Trophoblast cell (in vitro differentiated cells and primary cell): ENCODE results near the gene CDC27.
"Not testable (repeated sequence)": the region's sequence is repeated elsewhere in the genome, so short reads cannot be mapped to it uniquely, and the experiment has no call there.

Experiments used
- DNase-seq, 2 donors: peaks; one replicate each; pipeline ENCODE4 v3.0.0-alpha.2; 2016
- H2AFZ ChIP-seq: 2 replicates; pipeline ENCODE4 v1.6.1; 2013; ENCODE audit warnings: low read length, moderate library complexity, mild to moderate bottlenecking; ENCODE audit not compliant: insufficient read depth, poor library complexity
- H2AK5ac ChIP-seq: 2 replicates; pipeline ENCODE4 v1.6.1; 2013; ENCODE audit warnings: mild to moderate bottlenecking, low read length
- H2BK120ac ChIP-seq: 2 replicates; pipeline ENCODE4 v1.6.1; 2013; ENCODE audit warnings: low read length, mild to moderate bottlenecking, moderate library complexity; ENCODE audit not compliant: insufficient read depth, poor library complexity
- H2BK12ac ChIP-seq: 2 replicates; pipeline ENCODE4 v1.6.1; 2013; ENCODE audit warnings: mild to moderate bottlenecking, low read length, moderate library complexity
- H2BK5ac ChIP-seq: 2 replicates; pipeline ENCODE4 v1.6.1; 2013; ENCODE audit warnings: low read length, low read depth, moderate library complexity, mild to moderate bottlenecking; ENCODE audit not compliant: poor library complexity
- H3K14ac ChIP-seq: 2 replicates; pipeline ENCODE4 v1.6.1; 2013; ENCODE audit warnings: mild to moderate bottlenecking, low read length
- H3K18ac ChIP-seq: 2 replicates; pipeline ENCODE4 v1.6.1; 2013; ENCODE audit warnings: mild to moderate bottlenecking, low read length
- H3K23ac ChIP-seq: 2 replicates; pipeline ENCODE4 v1.6.1; 2013; ENCODE audit warnings: low read length
- H3K27ac ChIP-seq: 2 replicates; pipeline ENCODE4 v1.5.1; 2013; ENCODE audit warnings: low read depth, mild to moderate bottlenecking, inconsistent platforms, low read length, moderate library complexity
- H3K27me3 ChIP-seq: 2 replicates; pipeline ENCODE4 v1.6.1; 2013; ENCODE audit warnings: inconsistent platforms, mild to moderate bottlenecking, low read length, moderate library complexity; ENCODE audit not compliant: insufficient read depth
- H3K36me3 ChIP-seq, 2 experiments: 1 replicate in 1 of 2; 2 replicates in 1 of 2; pipeline ENCODE4 v1.6.1; 2013; ENCODE audit warnings: low read length in 2 of 2, mild to moderate bottlenecking in 2 of 2, moderate library complexity in 1 of 2; ENCODE audit not compliant: insufficient read depth in 2 of 2, control insufficient read depth in 1 of 2
- H3K4ac ChIP-seq: 2 replicates; pipeline ENCODE4 v1.6.1; 2013; ENCODE audit warnings: low read depth, mild to moderate bottlenecking, low read length, moderate library complexity
- H3K4me1 ChIP-seq, 2 experiments: 1 replicate in 1 of 2; 2 replicates in 1 of 2; pipeline ENCODE4 v1.6.1; 2013; ENCODE audit warnings: low read length in 2 of 2, mild to moderate bottlenecking in 2 of 2, moderate library complexity in 1 of 2; ENCODE audit not compliant: insufficient read depth in 2 of 2, control insufficient read depth in 1 of 2
- H3K4me2 ChIP-seq: 2 replicates; pipeline ENCODE4 v1.6.1; 2013; ENCODE audit warnings: inconsistent platforms, mild to moderate bottlenecking, low read length, moderate library complexity
- H3K4me3 ChIP-seq: 2 replicates; pipeline ENCODE4 v1.5.1; 2013; ENCODE audit warnings: mild to moderate bottlenecking, low read depth, low read length, inconsistent platforms
- H3K79me1 ChIP-seq: one replicate; pipeline ENCODE4 v1.6.1; 2013; ENCODE audit warnings: low read length
- H3K79me2 ChIP-seq: 2 replicates; pipeline ENCODE4 v1.6.1; 2013; ENCODE audit warnings: low read length, mild to moderate bottlenecking; ENCODE audit not compliant: control insufficient read depth, insufficient read depth, poor library complexity
- H3K9ac ChIP-seq: 2 replicates; pipeline ENCODE4 v1.6.1; 2013; ENCODE audit warnings: mild to moderate bottlenecking, low read length
- H3K9me3 ChIP-seq: 2 replicates; pipeline ENCODE4 v1.6.1; 2013; ENCODE audit warnings: low read depth, mild to moderate bottlenecking, control low read depth, inconsistent platforms, low read length; ENCODE audit not compliant: insufficient read depth
- H4K12ac ChIP-seq: 2 replicates; pipeline ENCODE4 v1.6.1; 2013; ENCODE audit warnings: low read depth, mild to moderate bottlenecking, low read length, moderate library complexity
- H4K8ac ChIP-seq: 2 replicates; pipeline ENCODE4 v1.6.1; 2013; ENCODE audit warnings: low read depth, mild to moderate bottlenecking, low read length, moderate library complexity
- H4K91ac ChIP-seq: one replicate; pipeline ENCODE4 v1.6.1; 2013; ENCODE audit warnings: low read depth, mild to moderate bottlenecking, low read length, moderate library complexity
- WGBS: extraction: QIAGEN DNeasy Blood & Tissue Kit; methylation state at CpG from one replicate; pipeline ENCODE4 v1.1.7; 2013; ENCODE audit warnings: missing lambda C conversion rate; ENCODE audit not compliant: insufficient read length, insufficient coverage; ENCODE audit errors: extremely low coverage; 5-methylcytosine and 5-hydroxymethylcytosine counted together

The CDC27 gene

DNA sequence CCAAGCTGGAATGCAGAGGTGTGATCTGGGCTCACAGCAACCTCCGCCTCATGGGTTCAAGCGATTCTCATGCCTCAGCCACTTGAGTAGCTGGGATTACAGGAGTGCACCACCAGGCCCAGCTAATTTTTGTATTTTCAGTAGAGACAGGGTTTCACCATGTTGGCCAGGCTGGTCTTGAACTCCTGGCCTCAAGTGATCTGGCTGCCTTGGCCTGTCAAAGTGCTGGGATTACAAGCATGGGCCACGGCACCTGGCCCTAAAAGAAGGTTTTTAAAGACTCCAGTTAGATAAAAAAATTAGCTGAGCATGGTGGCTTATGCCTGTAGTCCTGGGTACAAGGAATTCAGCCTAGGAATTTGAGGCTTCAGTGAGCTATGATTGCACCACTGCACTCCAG is 62.3 kb downstream of the CDC27 start:
- peaks cover 14 to 33% of the 10 kb centered on the region in 2 experiments for H3K36me3 ChIP-seq
- not testable (repeated sequence) for H3K9me3 ChIP-seq, H3K79me2 ChIP-seq, H3K4ac ChIP-seq, H3K27ac ChIP-seq, H3K79me1 ChIP-seq, H2AK5ac ChIP-seq, H3K23ac ChIP-seq, H4K8ac ChIP-seq, H4K12ac ChIP-seq, H3K4me2 ChIP-seq, H2BK5ac ChIP-seq, H3K4me3 ChIP-seq, H3K27me3 ChIP-seq, H2BK12ac ChIP-seq, H4K91ac ChIP-seq, H2BK120ac ChIP-seq, H2AFZ ChIP-seq, H3K4me1 ChIP-seq, DNase-seq, H3K14ac ChIP-seq, H3K9ac ChIP-seq, H3K18ac ChIP-seq
- no CpG with 5 or more reads among the region's 3 CpGs for WGBS

DNA sequence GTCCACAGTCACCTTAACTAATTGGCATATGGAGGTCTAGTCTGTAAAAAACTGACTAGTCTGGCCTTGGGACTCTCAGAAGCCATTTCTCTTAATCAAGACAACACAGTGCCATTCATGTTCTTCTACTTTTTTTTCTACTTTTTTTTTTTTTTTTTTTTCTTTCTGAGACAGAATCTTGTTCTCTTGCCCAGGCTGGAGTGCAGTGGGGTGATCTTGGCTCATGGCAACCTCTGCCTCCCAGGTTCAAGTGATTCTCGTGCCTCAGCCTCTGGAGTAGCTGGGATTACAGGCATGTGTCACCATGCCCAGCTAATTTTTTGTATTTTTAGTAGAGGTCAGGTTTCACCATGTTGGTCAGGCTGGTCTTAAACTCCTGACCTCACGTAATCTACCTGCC is 65.8 kb downstream of the CDC27 start:
- not testable (repeated sequence) for H3K14ac ChIP-seq, H2BK120ac ChIP-seq, H4K91ac ChIP-seq, H3K4me3 ChIP-seq, H2BK12ac ChIP-seq, H3K9me3 ChIP-seq, H3K27ac ChIP-seq, H3K79me2 ChIP-seq, H3K23ac ChIP-seq, H3K18ac ChIP-seq, H3K4me2 ChIP-seq, H3K27me3 ChIP-seq, H4K8ac ChIP-seq, H2BK5ac ChIP-seq, H3K79me1 ChIP-seq, H2AK5ac ChIP-seq, H4K12ac ChIP-seq, H3K9ac ChIP-seq, H3K4ac ChIP-seq, H2AFZ ChIP-seq, DNase-seq, H3K4me1 ChIP-seq
- no CpG with 5 or more reads among the region's 2 CpGs for WGBS
- H3K36me3 ChIP-seq, result peaks cover 16 to 28% of the 10 kb centered on the region in 2 experiments

- WGBS, result no CpG with 5 or more reads among the region's 5 CpGs
- no peak overlapping the region for H2AFZ ChIP-seq
- H3K9me3 ChIP-seq, result no peaks in the 10 kb centered on the region
- no peak overlapping the region for H3K14ac ChIP-seq
- H3K4me1 ChIP-seq, result no peaks in the 10 kb centered on the region
- H2BK120ac ChIP-seq, result no peak overlapping the region
- H3K4me2 ChIP-seq, result no peak overlapping the region
- peaks cover 9 to 18% of the 10 kb centered on the region in 2 experiments for H3K36me3 ChIP-seq
- H3K4me3 ChIP-seq, result no peak overlapping the region
- H3K27ac ChIP-seq, result no peak overlapping the region
- no peak overlapping the region for H2BK5ac ChIP-seq
- no peak overlapping the region for H2BK12ac ChIP-seq
- no peak overlapping the region for H3K4ac ChIP-seq
- no peaks in the 10 kb centered on the region for H3K79me2 ChIP-seq
- no peaks in the 10 kb centered on the region for H3K27me3 ChIP-seq
- H2AK5ac ChIP-seq, result no peak overlapping the region
- H3K23ac ChIP-seq, result no peak overlapping the region
- no peak for DNase-seq
- H3K79me1 ChIP-seq, result no peaks in the 10 kb centered on the region
- no peak overlapping the region for H4K12ac ChIP-seq
- H3K18ac ChIP-seq, result no peak overlapping the region
- H3K9ac ChIP-seq, result no peak overlapping the region
- H4K91ac ChIP-seq, result no peak overlapping the region
- no peak overlapping the region for H4K8ac ChIP-seq
These were observed 68.5 kb downstream of the CDC27 start for GRCh38 chr17:47120521-47121095.

DNA sequence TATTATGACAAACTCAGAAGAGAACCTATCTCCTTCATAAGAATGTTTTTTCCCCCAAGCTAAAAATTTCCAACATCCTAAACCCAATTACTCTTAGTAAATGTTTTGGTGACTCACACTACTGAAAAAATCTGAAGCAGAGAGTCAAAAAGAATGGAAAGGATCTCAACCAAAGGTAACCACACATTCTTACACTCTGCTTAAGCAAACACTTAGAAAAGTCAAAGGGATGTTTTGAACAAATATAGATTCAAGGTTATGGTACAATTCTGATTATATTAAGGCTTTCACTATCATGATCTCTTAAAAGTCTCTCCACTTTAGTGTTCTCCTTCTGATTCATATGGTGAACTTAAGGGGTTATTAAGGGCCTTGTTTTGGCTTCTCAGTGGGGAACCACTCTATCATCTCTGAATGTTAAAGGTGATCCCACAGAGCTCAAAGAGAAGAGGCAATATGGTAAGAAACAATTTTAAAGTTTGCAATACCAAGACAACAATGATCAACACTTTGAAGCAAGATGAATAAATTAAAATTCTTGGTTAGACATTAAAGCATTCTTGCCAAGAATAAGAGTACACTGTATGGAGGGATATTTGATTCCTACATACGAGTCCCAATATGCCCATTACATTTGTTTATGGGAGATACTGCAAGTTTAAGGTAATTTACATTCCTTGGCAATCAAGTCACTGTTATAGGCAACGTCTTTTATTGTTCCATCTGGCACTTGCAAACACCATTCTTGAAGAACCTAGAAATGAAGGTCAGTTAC is 69.2 kb downstream of the CDC27 start:
- Histone ChIP-seq H3K27me3 (no peaks in the 10 kb centered on the region), H2AK5ac (no peak overlapping the region), H3K79me2 (no peaks in the 10 kb centered on the region), H4K8ac (no peak overlapping the region), H3K27ac (no peak overlapping the region), H2BK12ac (no peak overlapping the region), H4K91ac (no peak overlapping the region), H3K4me3 (no peak overlapping the region), H3K36me3 (peaks cover 7 to 15% of the 10 kb centered on the region in 2 experiments), H3K14ac (no peak overlapping the region), H3K4me2 (no peak overlapping the region), H3K4ac (no peak overlapping the region), H3K9me3 (no peaks in the 10 kb centered on the region), H4K12ac (no peak overlapping the region), H2BK5ac (no peak overlapping the region), H3K4me1 (no peaks in the 10 kb centered on the region), H2AFZ (no peak overlapping the region), H3K79me1 (no peaks in the 10 kb centered on the region), H3K9ac (no peak overlapping the region), H2BK120ac (no peak overlapping the region), H3K18ac (no peak overlapping the region), H3K23ac (no peak overlapping the region)
- peak in 1 of 2 donors; percentile 93 for DNase-seq
- WGBS, result no CpG with 5 or more reads among the region's 2 CpGs
